NCI-H82 treated with DMSO at 0.1 percent for 48 hours (cell line): ENCODE data around the gene PLXNA4.
"Not testable (repeated sequence)": the region's sequence is repeated elsewhere in the genome, so short reads cannot be mapped to it uniquely, and the experiment has no call there.

Experiments
- DNase-seq: peaks from one replicate; lab custom pipeline; 2025; ENCODE audit not compliant: unreplicated experiment; lab: John Stamatoyannopoulos, UW

PLXNA4 gene

DNA sequence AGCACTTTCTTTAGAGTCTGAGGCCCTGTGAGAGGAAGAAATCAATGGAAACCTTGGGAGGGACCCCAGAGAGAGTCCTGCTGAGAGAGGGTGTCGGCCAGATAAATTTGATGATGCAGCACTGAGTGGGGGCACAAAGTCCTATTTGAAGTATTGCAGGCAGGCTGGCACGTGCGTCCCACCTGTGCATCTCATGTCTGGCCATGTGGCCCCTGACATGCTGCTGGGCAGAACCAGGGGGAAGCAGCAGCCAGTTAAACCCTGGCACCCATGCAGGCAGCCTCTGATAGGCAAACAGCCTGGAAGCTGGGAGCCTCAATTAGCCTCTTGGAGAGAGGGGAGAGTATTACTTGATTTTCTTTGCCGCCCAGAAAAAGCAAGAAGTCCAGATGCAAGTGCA, 180.9 kb downstream of the PLXNA4 start:
- no peak for DNase-seq

DNA sequence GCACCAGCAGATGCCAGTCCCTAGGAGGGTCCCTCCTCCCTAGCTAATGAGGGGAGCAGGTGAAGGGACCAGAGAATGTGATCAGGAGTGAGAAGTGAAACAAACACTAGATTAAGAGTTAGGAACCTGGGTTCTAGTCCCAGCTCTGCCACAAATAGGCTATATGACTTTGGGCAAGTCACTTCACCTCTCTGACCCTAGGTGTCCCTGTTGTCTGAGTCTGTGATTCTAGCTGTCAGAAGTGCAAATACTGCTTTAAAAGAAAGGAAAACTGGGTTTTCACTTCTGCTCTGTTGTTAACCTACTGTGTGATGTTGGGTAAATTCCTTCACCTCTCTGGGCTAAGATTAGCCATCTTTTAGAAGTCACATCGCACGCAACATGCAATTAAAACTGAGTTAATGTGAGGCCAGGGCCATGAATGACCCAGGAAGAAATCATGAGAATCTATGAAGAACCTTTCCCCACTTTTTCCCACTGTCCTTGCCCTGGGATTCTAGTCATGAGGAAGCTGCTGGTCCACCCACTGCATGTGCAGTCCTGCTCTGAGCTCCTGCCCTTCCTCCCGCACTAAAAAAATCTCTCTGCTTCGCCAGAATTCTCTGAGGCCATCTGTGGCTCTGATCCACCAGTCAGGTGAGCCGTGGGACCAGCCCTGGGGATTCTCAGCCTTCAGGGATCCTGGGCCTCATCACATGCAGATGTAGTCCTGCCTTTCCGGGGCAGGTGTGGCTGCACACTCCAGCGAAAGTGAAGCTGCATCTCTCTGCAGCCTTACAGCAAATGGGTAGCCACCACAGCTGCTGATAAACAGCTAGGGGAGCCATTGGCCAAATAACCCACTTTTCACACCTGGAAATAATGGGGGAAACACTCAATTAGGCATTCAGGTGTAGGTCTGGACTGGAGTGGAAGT, 181.7 kb downstream of the PLXNA4 start:
- DNase-seq, result no peak

DNA sequence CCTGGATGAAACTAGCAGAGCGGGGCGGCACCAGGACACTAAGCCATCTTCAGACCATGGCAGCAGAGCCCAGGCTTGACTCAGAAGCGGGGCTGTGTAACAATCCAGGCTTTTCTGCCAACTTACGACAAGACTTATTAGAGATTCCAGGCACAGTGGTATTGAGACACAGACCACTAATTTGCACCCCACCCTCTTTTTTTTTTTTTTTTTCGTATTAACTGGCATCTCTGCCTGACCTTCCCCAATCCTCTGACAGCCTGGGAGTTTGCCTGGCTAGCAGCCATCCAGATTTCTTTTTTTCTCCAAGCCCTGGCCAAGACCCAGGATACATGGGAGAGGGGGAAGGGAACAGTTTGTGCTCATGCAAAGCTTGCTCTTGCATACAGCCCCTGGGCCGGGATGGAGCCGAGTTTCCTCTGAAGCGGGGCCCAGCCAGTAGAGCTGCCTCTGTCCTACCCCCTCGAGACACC, 182.4 kb downstream of the PLXNA4 start:
- DNase-seq, result no peak

DNA sequence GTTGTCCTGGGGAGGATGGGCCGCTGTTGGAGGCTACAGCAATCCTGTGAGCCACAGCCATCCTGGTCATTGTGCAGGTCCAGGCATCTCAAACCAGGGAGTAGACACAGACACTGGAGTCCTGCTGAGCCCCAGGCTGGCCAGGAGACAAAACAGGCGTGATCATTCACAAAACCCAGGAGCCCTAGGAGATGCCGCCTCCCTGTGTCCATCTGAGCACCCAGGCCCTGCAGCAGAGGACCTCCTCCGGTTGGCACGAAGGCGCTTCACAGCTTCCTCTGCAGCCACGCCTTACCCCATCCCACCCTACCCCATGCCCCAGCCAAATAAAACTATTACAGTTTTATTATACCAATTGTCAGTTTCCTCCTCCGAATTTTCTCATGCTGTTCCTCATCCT, 183.6 kb downstream of the PLXNA4 start:
- no peak for DNase-seq

DNA sequence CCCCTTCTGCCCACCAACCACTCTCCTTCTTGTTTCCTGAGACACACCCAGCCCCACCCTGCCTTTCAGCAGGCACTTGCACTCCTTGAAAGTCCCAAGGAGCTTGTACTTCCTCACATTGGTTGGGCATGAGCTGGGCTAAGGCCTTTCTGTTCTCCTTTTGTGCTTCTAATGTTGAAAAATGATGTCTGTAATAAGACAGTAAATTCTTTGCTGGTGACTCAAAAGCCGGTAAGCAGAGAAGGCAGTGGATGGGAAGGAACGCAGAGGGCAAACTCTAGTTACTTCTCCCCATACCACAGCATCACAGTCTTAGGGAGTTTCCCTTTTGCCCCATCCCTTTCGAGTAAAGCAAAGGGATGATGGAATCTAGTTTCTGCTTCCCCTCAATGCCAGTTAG, 185.6 kb downstream of the PLXNA4 start:
- no peak for DNase-seq

DNA sequence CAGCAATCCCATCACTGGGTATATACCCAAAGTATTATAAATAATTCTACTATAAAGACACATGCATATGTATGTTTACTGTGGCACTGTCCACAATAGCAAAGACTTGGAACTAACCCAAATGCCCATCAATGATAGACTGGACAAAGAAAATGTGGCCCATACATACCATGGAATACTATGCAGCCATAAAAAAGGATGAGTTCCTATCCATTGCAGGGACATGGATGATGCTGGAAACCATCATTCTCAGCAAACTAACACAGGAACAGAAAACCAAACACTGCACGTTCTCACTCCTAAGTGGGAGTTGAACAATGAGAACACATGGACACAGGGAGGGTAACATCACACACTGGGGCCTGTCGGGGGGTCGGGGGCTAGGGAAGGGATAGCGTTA, 186.2 kb downstream of the PLXNA4 start:
- DNase-seq, result not testable (repeated sequence)

DNA sequence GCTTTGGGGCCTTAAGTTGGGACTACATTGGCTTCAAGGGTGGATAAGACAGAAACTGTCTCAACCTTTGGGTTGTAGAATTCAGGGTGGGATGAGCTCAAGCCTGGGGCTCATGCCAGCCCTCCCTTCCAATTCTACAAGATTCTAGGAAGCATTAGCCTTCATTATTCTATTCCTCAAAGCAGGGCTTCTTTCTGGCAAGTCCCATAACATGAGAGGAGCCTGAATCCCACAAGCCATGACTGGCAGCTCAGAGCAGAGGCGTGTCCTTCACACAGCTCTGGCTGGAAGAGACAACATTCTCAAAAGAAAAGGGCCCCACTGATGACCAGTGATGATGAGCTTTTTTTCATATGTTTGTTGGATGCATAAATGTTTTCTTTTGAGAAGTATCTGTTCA, 187.6 kb downstream of the PLXNA4 start:
- DNase-seq, result no peak

DNA sequence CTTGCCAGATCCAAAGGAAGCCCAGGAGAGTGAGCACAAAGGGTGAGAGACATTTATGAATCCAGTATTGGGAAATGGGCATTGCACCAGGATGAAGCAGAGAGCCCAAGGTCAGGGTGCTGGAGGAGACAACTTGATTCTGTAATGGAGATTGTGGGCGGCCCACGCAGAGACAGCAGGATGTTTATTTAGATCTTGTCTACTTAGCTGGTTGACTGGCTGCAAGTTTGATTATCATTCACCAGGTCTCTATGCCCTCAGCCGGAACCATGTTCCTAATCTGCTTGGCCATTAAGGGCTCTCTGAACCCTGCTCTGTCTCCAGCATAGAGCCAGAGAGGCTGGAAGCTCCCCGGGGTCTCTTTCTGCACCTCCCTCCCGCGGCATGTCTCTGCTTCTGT, 188.7 kb downstream of the PLXNA4 start:
- no peak for DNase-seq

DNA sequence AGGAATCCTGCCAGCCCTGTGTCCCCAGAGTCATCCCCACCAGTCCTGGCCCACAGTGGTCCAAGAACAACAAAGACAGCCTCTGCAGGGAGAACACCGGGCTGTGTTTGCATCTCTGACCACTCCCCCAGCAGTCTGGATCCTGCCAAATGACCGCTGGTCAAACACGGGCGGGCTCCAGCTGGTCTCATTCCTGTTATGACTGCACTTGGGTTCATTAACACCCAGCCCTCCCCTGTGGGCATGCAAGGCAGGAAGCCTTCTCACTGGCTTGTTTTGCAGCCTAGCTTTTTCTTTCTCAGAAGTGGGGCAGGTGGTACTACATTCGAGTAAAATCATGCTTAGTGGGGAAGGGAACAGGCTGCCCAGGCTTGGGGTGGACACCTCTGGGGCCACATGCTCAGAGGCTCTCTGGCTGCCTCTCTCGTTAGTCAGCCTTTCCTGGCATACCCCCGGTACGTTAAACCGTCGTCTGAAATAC, 190.0 kb downstream of the PLXNA4 start:
- DNase-seq, result no peak

DNA sequence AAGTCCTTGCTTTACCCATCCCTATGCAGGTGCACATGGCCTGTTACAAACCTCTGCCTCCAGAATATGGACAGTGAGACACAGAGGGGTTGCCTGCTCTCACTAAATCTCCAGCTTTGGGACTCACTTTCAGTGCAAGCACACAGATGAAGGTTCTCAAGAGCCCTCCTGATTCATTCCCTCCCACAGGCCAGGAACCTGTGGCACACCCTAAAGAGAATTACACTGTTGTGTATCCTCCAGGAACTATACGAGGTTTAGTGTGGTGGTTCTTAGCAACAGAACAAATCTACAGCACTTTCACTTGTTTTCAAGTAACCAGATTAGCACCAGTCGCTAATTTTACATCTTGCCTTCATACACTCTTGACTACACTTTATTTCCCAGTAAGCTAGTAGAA, 192.3 kb downstream of the PLXNA4 start:
- no peak for DNase-seq

DNA sequence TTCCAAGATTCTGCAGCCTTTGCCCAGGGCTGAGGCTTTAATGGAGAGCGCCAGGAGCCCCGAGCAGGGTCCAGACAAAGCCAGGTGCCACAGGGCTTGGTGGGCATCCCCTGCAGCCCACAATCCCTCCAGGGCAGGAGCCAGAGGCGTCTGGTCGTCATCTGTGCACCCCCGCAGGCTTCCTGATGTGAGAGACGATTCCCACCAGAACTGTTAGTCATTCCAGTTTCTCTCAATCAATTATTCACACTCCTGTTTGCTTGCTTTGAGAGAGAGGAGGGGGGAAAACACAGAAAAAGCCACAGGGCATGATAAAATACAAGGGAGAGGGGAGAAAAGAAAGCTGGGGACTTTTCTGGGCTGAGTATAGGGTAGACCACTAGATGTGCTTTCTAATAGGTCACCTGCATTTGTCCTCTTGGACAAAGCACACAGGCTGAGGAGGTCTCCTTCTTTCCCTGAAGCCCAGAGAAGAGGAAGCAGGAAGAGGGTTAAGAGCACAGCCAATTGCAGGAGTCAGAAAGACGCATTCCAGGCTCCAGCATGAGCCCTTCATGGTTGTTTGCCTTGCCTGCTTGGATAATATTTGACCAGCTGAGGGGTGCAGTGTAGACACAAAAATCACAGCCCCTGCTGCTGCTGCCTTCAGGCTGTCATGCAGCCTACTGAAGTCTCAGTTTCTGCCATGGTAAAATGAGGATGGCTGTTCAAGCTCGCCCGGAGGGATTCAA, 194.4 kb downstream of the PLXNA4 start:
- no peak for DNase-seq

DNA sequence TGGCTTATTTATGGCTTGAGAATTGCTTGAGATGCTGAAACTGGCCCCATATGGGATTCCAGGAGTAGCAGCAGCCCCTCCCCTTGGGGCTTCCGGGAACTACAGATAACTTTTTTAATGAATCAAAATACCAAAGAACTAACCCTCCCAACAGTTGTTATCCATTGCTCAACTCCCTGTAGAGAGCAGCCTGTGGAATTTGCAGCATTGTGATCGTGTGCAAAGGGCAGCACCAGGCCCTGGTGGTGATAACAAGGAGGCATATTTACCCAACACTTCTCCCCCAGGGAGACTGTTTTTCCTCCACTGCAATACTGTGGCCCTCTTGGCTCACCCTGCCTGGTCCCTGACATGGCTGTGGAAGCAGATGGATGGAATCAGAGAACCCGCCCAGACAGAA, 196.2 kb downstream of the PLXNA4 start:
- no peak for DNase-seq

DNA sequence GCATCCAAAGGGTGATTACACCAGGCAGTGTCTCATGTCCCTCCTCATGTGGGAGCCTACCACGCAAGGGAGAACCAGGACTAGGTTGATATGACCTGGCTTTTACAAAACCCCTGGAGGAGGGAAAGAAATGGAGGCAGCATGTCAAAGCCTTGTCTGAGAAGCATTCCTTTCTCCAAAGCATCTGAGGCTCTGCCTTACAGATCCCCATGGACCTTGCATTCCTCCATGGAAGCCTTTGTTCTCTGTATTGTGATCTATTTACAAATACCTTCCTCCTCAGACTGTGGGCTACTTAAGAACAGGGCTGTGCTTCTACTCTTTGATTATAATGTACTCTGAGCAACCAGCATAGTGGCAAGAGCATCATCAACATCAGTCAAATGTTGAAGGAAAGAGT, 197.0 kb downstream of the PLXNA4 start:
- no peak for DNase-seq

DNA sequence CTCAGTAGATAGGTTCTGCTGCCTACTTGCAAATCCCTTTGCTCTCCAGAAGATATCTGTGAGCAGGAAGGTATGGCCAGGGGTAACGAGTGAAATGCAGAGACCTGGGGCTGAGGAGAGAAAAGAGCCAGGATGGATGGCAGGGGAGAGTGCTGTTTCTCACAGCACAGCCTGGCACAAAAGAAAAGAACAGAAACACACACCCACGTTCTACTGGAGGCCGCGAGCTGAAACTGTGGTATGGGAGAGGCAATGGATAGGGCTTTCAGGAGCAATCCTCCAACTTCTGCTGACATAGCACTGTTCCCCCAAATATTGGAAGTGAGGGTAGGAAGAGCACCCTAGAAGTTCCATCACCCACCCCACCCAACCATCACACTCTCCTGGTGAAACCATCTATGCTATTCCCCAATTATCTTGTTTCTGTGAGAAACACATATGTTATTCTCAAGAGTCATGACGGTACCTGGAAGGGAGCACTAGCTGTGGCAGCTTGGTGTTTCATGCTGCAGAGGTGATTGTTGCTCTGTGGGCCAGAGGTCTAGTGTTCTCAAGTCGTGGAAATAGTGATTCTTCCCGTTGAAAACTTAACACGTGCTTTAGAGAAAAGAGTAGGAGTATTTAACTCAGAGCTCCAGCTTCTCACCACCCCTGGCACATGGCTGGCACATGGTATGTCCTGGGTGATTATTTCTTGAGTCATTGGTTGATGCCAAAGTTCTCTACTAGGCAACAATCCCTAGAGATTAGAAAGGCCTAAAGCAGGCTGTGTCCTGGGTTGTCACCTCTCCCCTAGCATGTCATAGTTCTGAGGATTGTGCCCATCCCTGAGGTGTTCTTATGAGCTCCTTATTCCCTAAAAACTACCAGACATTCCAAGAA, 198.3 kb downstream of the PLXNA4 start:
- DNase-seq, result no peak

DNA sequence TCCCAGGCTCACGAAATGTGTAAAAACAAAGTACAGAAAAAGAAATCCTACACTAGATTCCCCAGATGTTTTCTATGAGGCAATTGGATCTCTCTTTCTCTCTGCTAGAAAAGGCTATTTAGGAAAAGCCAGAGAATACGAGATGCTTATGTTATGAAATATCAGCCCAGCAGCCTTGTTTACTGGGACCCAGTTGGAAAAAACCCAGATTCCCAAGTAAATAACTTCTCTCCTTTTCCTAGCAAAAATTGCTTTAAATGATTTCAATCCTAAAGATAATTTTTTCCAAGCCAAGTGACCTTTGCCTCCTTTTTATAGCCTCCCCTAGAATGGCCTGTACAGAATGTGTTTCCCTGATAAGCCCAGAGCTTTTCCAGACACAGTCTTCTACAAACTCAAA, 199.3 kb downstream of the PLXNA4 start:
- no peak for DNase-seq

DNA sequence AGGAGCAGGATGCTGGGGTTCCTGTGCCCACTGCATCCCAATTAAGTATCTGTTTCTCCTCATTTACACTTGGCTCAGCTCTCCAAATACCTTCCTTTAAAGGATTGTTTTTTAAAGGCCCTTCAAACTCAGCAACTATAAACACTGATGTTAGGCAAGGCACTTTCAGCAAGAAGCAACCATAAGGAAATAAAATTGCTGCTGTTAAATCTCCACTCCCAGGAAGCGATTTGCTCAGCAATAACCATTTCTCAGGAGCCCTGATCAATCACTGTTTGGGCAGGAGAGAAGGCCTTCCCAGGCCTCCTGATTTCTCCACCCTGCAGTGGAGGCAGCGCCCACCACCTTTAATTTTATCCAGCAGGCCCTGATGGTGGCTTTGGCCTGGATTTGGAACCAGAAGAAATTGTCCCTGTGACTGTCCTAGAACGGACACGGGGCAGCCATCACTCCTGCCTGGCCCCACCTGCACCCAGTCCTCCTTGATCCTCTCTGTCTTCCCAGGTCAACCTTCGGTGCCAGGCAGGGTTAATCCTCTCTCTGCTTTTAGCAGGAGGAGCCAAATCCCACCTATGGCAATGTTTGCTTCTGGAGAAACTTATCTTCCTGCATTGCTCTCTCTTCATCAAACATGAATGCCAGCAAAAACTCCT, 199.8 kb downstream of the PLXNA4 start:
- DNase-seq, result no peak

DNA sequence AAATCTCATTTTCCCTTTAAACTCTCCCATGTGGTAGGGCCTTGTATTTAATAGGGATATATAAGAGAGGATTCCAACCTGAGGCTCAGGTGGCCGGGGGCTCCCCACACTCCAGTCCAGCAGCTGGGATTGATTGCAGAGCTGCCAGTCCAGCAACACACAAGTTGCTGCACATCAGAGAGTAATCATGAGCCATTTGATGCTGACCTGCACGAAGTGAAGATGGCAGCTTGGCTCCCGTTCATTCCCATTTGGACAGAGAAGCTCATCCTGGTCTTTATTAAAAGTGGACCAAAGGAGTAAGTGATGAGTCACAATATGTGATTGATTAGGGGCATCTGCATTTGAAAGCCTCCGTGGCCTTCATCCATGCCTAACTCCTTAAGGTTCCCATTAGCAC, 202.4 kb downstream of the PLXNA4 start:
- no peak for DNase-seq

DNA sequence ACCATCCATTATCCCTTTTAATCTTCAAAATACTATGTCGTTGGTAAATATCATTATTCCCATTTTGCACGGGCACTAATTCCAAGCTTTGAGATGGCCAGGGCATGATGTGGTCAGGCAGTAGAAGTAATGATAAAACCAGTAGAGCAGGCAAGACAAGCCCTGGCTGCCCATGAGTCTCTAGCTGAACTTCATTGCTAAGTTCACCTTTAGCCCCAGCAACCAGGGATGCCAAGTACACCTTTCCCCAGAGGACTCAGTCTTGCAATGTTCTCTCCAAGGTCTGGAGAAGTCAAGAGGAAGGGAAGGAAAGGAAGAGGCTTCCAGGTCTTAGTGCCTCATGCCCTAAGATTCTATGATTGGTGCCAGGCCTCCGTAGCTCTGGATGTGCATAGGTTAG, 203.2 kb downstream of the PLXNA4 start:
- no peak for DNase-seq

DNA sequence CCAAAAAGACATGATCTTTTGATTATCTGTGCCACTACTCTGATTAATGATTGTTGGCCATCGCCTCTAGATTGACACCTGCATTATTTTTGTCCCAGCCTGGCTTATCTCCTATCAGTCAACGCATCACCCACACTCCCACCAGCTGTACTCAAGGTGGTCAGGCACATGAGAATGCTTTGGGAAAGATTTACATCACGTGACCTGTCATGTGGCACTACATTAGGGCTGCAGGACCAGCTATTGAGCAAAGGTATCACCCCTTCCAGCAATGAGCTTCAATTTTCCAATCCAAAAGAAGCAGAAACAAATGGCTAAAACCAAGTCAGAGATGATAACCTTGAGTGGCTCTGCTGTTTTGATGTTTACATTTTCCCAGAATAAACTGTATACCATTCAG, 204.3 kb downstream of the PLXNA4 start:
- no peak for DNase-seq

DNA sequence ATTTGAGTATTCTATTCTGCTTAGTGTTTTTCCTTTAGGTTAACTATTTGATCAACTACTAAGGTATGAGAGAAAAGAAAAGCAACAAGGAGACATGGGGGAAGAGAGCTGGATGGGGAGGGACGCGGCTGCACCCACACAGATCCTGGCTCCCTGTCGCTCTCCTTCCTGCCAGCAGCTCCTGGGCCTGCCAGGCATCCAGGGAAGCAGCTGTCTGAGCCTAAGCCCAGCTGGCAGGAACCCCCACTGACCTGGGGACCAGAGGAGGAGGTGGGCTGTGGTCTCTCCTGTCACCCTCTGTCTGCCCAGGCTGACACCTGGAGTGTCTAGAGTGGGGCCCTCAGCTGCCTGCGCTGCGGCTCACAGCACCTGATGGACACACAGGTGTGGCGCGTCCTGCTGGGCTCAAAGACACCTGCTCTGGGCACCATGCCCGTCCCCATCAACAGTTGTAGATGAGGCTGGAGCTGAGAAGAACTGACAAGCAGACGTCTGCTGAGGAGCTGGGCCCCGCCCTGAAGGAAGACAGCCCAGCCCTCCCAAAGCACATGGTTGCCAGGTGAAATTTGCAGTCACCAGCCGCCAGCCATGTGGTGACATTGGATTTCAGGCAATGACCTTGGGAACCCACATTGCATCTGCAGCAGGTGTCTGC, 207.9 kb downstream of the PLXNA4 start:
- no peak for DNase-seq
